HG03280 (cell line): Measurements from ENCODE around the gene CROCC.
"Not testable (repeated sequence)": the region's sequence is repeated elsewhere in the genome, so short reads cannot be mapped to it uniquely, and the experiment has no call there.

Experiments
- ATAC-seq: cut with Tn5 transposase; IDR thresholded peaks from one replicate; pipeline ENCODE4 v1.9.1; 2021; ENCODE audit warnings: mild to moderate bottlenecking, moderate library complexity; ENCODE audit not compliant: unreplicated experiment

CROCC gene

DNA sequence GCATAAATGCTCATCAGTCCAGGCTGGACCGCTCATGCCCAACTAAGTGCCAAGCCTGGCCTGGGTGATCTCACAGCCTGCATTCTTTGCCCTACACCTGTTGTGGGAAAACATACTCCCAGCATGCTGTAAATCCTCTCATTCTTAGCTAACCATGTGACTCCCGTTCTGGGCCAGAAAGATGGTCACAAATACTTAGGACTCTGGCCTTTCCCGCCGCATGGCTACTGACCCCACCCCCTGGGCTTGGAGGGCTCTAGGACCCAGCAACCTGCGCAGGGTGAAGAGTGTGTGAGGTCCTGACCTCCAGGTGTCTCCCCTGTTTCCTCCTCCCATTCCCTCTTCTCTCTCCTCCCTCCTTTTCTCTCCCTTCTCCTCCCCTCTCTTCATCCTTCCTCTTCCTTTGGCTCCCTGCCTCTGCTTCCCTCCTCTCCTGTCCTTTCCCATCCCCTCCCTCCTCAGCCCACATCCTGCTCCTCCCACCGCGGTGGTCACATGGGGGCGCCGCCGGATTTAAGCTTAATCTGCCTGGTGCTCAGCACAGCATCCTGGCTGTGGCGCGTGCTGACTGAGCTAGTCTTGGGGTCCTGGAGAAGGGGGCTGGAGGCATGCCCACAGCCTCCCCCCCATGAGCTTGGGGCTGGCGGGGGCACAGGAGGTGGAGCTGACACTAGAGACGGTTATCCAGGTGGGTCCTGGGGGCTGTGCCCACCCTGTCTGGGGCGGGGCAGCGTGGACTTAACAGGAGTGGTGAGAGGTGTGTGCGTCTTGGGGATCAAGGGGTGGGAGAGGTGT, at the start of gene CROCC:
TSS of gene CROCC (plus strand) at position 541 of the 795 bp plus-strand sequence. CDS start at position 629, 88 bp downstream.
- ATAC-seq, result no peak

- not testable (repeated sequence) for ATAC-seq
These were observed 49.3 kb upstream of the CROCC start for GRCh38 chr1:16872152-16873075.

- not testable (repeated sequence) for ATAC-seq
These were observed 48.5 kb upstream of the CROCC start for GRCh38 chr1:16873076-16873879.

DNA sequence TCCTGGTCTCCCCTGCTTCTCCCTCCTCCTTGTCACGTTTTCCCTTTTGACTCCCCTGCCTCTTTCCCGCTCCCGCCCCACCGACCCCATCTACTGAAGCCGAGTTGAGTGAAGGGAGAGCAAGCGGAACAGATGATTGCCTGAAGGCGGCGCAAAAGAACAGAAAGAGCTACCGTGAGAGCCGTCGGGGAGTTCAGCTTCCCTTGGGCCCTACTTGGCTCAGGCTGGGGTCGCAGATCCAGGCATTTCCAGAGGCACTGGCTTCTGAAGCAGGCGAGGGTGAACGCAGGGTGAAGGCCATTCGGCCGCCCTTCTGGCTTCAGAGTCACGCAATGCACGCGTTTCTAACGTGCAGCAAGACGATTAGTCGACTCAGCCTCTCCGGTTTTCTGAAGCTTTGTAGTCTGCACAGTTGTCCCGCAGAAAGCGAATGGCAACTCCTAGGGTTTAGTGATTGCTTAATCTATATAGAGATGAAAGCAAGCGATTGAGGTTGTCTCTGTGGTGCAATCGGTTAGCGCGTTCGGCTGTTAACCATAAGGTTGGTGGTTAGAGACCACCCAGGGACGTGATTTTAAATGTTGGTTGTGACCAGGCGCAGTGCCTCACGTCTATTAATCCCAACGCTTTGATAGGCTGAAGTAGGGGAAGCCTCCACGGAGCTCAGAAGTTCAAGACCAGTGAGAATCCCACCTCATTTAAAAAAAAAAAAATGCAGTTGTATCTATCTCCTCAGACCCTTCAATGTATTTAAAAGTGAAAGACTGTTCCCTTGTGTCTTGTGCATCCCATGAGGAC, 46.6 kb upstream of the CROCC start:
- ATAC-seq, result not testable (repeated sequence)

DNA sequence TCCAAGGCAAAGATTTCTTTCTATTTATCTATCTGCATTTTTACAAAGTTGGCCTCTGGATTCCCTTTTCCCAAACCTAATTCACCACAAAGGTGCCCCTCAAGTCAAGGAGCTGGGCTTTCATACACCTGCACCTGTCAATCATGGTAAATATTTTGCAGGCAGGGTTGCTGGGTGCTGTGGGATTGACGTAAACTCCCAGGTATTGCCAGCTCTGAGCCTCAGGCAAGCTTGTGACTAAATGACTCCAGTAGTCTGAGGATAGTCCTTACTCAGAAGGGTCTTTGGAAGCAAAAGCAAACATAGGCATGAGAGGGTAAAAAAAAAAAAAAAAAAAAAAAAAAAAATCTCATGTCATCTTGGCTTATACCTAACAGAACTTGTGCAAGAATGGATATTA, 40.0 kb upstream of the CROCC start:
- not testable (repeated sequence) for ATAC-seq

DNA sequence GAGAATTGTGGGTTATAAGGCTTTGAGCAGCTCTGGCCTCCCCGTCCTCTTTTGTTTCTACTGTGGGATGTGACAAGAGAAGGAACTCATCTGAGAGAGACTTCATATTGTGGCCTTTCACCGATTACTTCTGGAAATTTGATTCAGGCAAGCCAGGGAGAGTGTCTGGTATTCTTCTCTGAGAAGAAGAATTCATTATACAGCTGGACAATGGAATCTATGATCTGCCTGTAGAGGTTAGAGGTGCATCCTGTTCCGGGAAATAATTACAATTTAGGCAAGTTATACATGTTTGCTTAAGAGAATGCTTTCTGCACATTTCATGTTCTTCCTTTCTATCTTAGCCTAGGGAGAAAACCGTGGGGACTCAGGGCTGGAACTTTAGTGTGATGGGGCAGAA, 38.7 kb upstream of the CROCC start:
- ATAC-seq, result no peak

DNA sequence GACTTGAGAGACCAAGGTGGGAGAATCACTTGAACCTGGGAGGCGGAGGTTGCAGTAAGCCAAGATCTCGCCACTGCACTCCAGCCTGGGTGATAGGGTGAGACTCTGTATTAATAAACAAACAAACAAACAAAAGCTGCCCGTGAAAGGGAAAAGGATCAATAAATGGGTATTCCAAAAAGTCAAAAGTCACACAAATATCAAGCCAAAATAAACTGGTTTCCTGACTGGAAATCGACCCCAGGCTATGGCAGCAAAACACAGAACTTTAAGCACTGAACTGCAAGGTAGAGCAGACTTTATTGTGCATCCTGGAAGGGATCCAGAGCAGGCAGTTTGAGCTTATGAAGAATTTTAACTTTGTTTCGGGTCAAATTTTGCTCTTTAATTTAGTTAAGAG, 37.2 kb upstream of the CROCC start:
- not testable (repeated sequence) for ATAC-seq

DNA sequence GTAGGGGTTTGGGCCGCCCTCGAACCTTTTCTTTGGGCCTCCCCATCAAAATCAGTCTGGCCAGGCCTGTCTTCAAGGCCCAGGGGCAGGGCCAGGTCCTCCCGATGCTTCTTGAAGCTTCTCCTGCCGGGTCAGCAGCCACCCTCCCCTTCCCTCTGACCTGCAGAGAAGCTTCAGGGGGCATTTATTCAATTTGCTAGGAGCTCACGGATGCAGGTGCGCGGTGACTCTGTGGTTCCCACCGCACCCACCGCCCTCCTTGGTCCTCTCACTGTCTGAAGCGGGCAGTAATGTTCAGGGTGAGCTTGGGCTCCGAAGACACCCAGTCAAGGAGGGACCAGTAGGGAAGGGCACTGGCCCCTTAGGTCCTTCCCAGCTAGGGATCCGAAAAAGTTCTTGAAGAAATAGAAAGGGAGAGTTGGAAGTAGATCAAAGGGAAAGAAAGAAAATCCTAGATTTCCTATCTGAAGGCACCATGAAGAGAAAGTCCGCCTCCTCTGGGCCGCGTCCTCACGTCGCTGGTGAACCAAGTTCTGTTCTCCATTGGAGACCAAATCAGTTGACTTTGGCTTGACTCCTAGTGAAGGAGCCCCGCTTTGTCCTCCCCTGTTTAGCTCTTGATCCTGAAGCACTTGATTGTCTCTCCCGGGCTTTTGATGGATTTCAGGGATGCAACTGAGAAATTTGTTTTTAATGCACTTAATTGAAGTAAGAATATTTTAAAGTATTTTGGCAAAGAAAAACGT, 34.7 kb upstream of the CROCC start:
- ATAC-seq, result no peak

GRCh38 chr1:16888860-16889816, 32.6 kb upstream of the CROCC start:
- ATAC-seq, result no peak

GRCh38 chr1:16890539-16891021, 31.2 kb upstream of the CROCC start:
- not testable (repeated sequence) for ATAC-seq

GRCh38 chr1:16891057-16891456, 30.7 kb upstream of the CROCC start:
- ATAC-seq, result not testable (repeated sequence)

DNA sequence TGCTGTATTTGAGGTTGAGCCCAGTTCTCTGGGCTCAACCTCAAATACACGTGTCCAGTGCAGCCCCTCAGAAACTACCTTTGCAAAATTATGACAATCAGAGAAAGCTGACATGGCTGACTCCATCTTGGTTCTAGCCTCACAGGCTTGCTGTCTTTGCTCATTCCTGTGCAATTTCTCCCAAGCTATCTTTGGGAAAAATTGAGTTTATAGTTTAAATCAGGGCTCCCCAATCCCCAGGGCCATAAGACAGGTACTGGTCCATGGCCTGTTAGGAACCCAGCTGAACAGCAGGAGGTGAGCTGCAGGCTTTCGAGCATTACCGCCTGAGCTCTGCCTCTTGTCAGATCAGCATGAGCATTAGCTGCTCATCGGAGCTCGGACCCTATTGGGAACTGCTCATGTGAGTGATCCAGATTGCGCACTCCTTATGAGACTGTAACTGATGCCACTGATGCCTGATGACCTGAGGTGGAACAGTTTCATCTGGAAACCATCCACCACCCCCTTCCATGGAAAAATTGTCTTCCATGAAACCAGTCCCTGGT, 28.7 kb upstream of the CROCC start:
- not testable (repeated sequence) for ATAC-seq

GRCh38 chr1:16893796-16894195, 27.9 kb upstream of the CROCC start:
- ATAC-seq, result not testable (repeated sequence)

DNA sequence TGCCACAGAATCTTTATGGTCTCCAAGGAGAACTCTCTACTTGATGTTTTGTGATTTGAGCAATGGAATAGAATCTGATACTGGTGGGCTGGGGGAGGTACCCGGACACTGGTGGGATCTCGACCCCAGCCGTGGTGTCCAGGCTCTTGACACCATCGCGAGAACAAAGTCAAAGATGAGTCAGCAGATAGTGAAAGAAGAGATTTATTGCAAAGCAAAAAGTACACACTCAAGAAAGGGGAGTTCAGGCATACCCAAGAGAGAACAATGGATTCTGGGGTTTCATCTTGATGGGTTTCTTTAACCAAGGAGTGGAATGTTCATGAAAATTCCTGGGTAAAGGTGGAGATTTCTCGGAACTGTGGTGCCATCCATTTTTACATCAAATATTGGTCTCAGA, 27.4 kb upstream of the CROCC start:
- ATAC-seq, result not testable (repeated sequence)

DNA sequence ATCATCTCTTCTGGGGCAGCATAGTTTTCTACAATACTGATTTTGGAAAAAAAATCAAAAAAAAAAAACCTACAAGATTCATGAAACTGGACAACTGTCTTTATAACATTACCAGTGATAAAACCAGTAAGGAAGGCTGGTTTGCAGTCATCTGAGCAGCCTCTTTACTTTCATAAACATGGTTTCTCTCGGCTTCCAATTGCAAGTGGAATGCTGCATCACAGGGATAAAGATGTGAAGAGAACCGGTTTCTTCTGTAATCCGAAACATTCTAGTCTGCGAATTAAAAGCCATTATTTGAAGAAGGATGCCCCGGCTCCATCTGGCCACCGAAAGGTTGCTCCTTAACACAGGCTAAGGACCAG, 26.5 kb upstream of the CROCC start:
- ATAC-seq, result not testable (repeated sequence)

GRCh38 chr1:16895598-16896315, 26.0 kb upstream of the CROCC start, which contains the start of gene RNU1-2:
Gene RNU1-2, plus strand, starts transcription at chr1:16895980.
- peak; percentile 99 for ATAC-seq
